ENCODE measurements around the gene DNM1. TPM values are rescaled to one million over a fixed set of nuclear protein-coding genes. Genes with fewer than 3 reads are reported as not detected.

Gene DNM1
- total and polyA plus RNA-seq, 2 of the 8 experiments (the other 6 are each of a cell fraction or from before 2014, with no cell fraction given), result 34.3 to 62.7 TPM

DNA sequence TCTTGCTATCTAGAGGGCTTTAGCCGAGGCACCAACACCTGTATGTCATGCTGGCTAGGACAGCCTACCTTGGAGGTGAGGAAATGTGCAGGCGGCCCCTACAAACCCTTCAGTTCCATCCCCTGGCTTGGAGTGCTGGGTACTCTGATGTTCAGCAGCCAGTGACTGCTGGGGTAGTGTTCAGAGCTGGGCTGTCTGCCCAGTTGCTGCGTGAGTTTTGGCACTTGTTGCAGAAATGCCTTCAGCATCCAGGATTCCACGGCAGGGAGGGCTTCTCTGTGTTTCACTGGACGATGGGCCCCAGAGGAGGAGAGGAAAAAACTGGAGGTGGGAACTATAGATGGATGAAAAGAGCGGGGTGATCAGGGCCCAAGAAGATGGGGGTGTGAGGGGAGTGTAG lies 83.3 kb downstream of the DNM1 start:
- 90% methylated on average over 6 of the region's 6 CpGs; no CpG with 5 or more reads in 1 of the 2 experiments for WGBS, 2 experiments (ENCODE audit: extremely low coverage in 1 of 2, insufficient coverage in 1 of 2, insufficient read length in 1 of 2, insufficient replicate concordance in 2 of 2, low coverage in 1 of 2, low lambda C conversion rate in 2 of 2, missing lambda C conversion rate in 1 of 2)
- no peak overlapping the region for H3K18ac ChIP-seq (ENCODE audit: extremely low read depth, low read length)
- H3K4me2 ChIP-seq (ENCODE audit: insufficient read depth in 1 of 2, low read depth in 2 of 2, low read length in 2 of 2), result no peak overlapping the region
- ChIA-PET CTCF (ENCODE audit: partially characterized antibody) (interaction anchor here (0.5 to 2.3 kb wide), 7 partner anchors 9 to 747 kb away, joined by 3 to 19 read pairs (median 3); no protein-coding TSS in a partner anchor), POLR2A (ENCODE audit: partially characterized antibody) (interaction anchor here (1.2 to 1.8 kb wide), 4 partner anchors 9 to 17 kb away, joined by 3 to 6 read pairs (median 6); partner anchors contain the start of genes GOLGA2 and SWI5)
- DNase-seq (ENCODE audit: low read depth in 1 of 2, low spot score in 2 of 2) (no peak), FAIRE-seq (no peak)
- H2BK12ac ChIP-seq (ENCODE audit: low read depth, low read length), result no peak overlapping the region
- no peak overlapping the region for H2AFZ ChIP-seq (ENCODE audit: low read length)
- no peak overlapping the region for H4K91ac ChIP-seq (replicated peaks; ENCODE audit: insufficient read length, low read length)
- H2AK5ac ChIP-seq (ENCODE audit: low read depth, low read length), result no peak overlapping the region
- H3K9me3 ChIP-seq (ENCODE audit: insufficient read depth in 2 of 2, low read depth in 1 of 2, low read length in 1 of 2), result no peaks in the 10 kb centered on the region
- H3K56ac ChIP-seq (replicated peaks; ENCODE audit: insufficient read length, low read depth, low read length), result no peak overlapping the region
- H3K27me3 ChIP-seq (replicated peaks in 1 of 4; ENCODE audit: control insufficient read depth in 3 of 4, extremely low read depth in 1 of 4, insufficient read depth in 3 of 4, low read length in 3 of 4), result no peaks in the 10 kb centered on the region
- H3K79me1 ChIP-seq (ENCODE audit: low read depth, low read length), result no peaks in the 10 kb centered on the region
- no peak overlapping the region for H3K27ac ChIP-seq (ENCODE audit: low read depth, low read length)
- H3K4me3 ChIP-seq (ENCODE audit: extremely low read depth in 1 of 4, insufficient read depth in 2 of 4, low read depth in 3 of 4, low read length in 4 of 4), result no peak overlapping the region
- no peaks in the 10 kb centered on the region for H3K4me1 ChIP-seq (replicated peaks in 1 of 4; ENCODE audit: control insufficient read depth in 3 of 4, insufficient read depth in 4 of 4, low read length in 3 of 4)
- H3K79me2 ChIP-seq (ENCODE audit: control insufficient read depth in 1 of 2, insufficient read depth in 2 of 2, low read length in 2 of 2), result no peaks in the 10 kb centered on the region
- peaks cover 0 to 1% of the 10 kb centered on the region in 2 experiments for H4K20me1 ChIP-seq (replicated peaks in 1 of 2; ENCODE audit: control insufficient read depth in 1 of 2, insufficient read depth in 2 of 2, low read length in 2 of 2)
- no peak overlapping the region for H2BK5ac ChIP-seq (ENCODE audit: low read depth, low read length)
- H2BK20ac ChIP-seq (ENCODE audit: low read length), result no peak overlapping the region
- no peak overlapping the region for H3K4ac ChIP-seq (replicated peaks; ENCODE audit: insufficient read length, low read depth, low read length)
- H3K36me3 ChIP-seq (ENCODE audit: control insufficient read depth in 2 of 4, insufficient read depth in 4 of 4, low read length in 3 of 4), result peaks cover 0 to 12% (median 4%) of the 10 kb centered on the region in 4 experiments; a peak in 5 of 8 replicates
- no peak overlapping the region for H4K5ac ChIP-seq (ENCODE audit: insufficient read length, low read depth, low read length)
- no peak overlapping the region for H4K8ac ChIP-seq (ENCODE audit: extremely low read depth, insufficient read depth, low read length)
- H3K23ac ChIP-seq (ENCODE audit: insufficient read length), result no peak overlapping the region
- no peak overlapping the region for H2BK120ac ChIP-seq (replicated peaks; ENCODE audit: low read depth, low read length)
- no peak overlapping the region for H3K14ac ChIP-seq (ENCODE audit: insufficient read length)
- no peak overlapping the region for H3K9ac ChIP-seq (replicated peaks in 1 of 4; ENCODE audit: extremely low read depth in 1 of 4, low read depth in 3 of 4, low read length in 3 of 4)
- no peaks in the 10 kb centered on the region for H3K23me2 ChIP-seq (ENCODE audit: low read depth, low read length)
- no peak overlapping the region for H2BK15ac ChIP-seq (ENCODE audit: low read length)
- TF ChIP-seq EGR1 (IDR thresholded peaks at IDR 0.05; ENCODE audit: borderline replicate concordance, low read depth, low read length), result no peak
- no peak for TF ChIP-seq SAP30 (IDR thresholded peaks at IDR 0.05; ENCODE audit: insufficient read depth, insufficient replicate concordance, low read length)
- no peak for TF ChIP-seq TAF7 (optimal IDR thresholded peaks at IDR 0.05; ENCODE audit: borderline replicate concordance, low read depth, low read length)
- TF ChIP-seq GABPA (IDR thresholded peaks at IDR 0.05; ENCODE audit: borderline replicate concordance, insufficient read depth, low read length), result no peak
- TF ChIP-seq, protein P1, sequence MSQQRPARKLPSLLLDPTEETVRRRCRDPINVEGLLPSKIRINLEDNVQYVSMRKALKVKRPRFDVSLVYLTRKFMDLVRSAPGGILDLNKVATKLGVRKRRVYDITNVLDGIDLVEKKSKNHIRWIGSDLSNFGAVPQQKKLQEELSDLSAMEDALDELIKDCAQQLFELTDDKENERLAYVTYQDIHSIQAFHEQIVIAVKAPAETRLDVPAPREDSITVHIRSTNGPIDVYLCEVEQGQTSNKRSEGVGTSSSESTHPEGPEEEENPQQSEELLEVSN (IDR thresholded peaks at IDR 0.05), result no peak
- TF ChIP-seq CHD1 (IDR thresholded peaks at IDR 0.05; ENCODE audit: low read depth, low read length), result no peak
- no peak for TF ChIP-seq MAFK (IDR thresholded peaks at IDR 0.05; ENCODE audit: low read depth, low read length)
- no peak for TF ChIP-seq BACH1 (IDR thresholded peaks at IDR 0.05; ENCODE audit: low read length)
- no peak for TF ChIP-seq NANOG (IDR thresholded peaks at IDR 0.05; ENCODE audit: insufficient read depth, low read depth, low read length, poor library complexity, severe bottlenecking)
- TF ChIP-seq SP4 (IDR thresholded peaks at IDR 0.05; ENCODE audit: low read length), result no peak
- TF ChIP-seq RFX5 (IDR thresholded peaks at IDR 0.05; ENCODE audit: borderline replicate concordance, low read depth, low read length), result no peak
- no peak for TF ChIP-seq JUN (IDR thresholded peaks at IDR 0.05; ENCODE audit: low read depth, low read length)
- TF ChIP-seq TBP (IDR thresholded peaks at IDR 0.05; ENCODE audit: low read depth, low read length), result no peak
- no peak for TF ChIP-seq CEBPB (IDR thresholded peaks at IDR 0.05; ENCODE audit: low read depth, low read length)
